HEK293 (cell line): ENCODE results near the gene CXXC4.

Source experiments
- CTCF ChIA-PET: fragments of 350-600 bp; formaldehyde crosslinking; extraction: SDS; loops from one replicate; lab custom pipeline; 2021; ENCODE audit warnings: antibody characterized with exemption; lab: Yijun Ruan, JAX
- POLR2A ChIA-PET: fragments of 300-600 bp; formaldehyde crosslinking; extraction: SDS; loops from one replicate; lab custom pipeline; 2020; ENCODE audit warnings: antibody characterized with exemption, inconsistent platforms; lab: Yijun Ruan, JAX
- H3K27ac ChIP-seq: fragments of 200-500 bp; sonication (Bioruptor generic); 2 replicates; pipeline ENCODE4 v1.5.1; 2014; ENCODE audit warnings: low read depth, low read length, control low read depth, inconsistent platforms; ENCODE audit errors: extremely low read depth
- H3K36me3 ChIP-seq, 2 experiments: fragments of 200-500 bp in 1 of 2; sonication (Bioruptor generic) in 1 of 2; 1 replicate in 1 of 2; 2 replicates in 1 of 2; pipeline ENCODE4 v1.5.1; 2014 to 2017; ENCODE audit warnings: inconsistent platforms in 2 of 2, low read length in 2 of 2; ENCODE audit not compliant: control insufficient read depth in 2 of 2, insufficient read depth in 1 of 2
- H3K4me1 ChIP-seq: fragments of 200-500 bp; sonication (Bioruptor generic); 2 replicates; pipeline ENCODE4 v1.5.1; 2014; ENCODE audit warnings: mild to moderate bottlenecking, low read length, inconsistent platforms; ENCODE audit not compliant: control insufficient read depth, insufficient read depth
- H3K4me3 ChIP-seq: 2 replicates; pipeline ENCODE4 v1.5.1; 2011; ENCODE audit warnings: low read depth, mild to moderate bottlenecking, control low read depth, low read length, moderate library complexity
- H3K9me3 ChIP-seq: fragments of 200-500 bp; sonication (Bioruptor generic); 2 replicates; pipeline ENCODE4 v1.5.1; 2014; ENCODE audit warnings: low read depth, low read length, inconsistent platforms; ENCODE audit not compliant: control insufficient read depth, insufficient read depth
- MYNN ChIP-seq: fragments of 450-650 bp; formaldehyde crosslinking; IDR thresholded peaks from 2 replicates; pipeline ENCODE4 v1.5.1; 2016; ENCODE audit warnings: missing biosample characterization, missing genetic modification characterization, borderline replicate concordance
- PATZ1 ChIP-seq: fragments of 450-650 bp; formaldehyde crosslinking; IDR thresholded peaks from 2 replicates; pipeline ENCODE4 v1.5.1; 2016; ENCODE audit warnings: missing biosample characterization, missing genetic modification characterization
- SALL2 ChIP-seq: fragments of 450-650 bp; formaldehyde crosslinking; IDR thresholded peaks from 2 replicates; pipeline ENCODE4 v1.5.0; 2017; ENCODE audit warnings: missing biosample characterization, mild to moderate bottlenecking, missing genetic modification characterization, borderline replicate concordance
- TSHZ1 ChIP-seq: fragments of 450-650 bp; formaldehyde crosslinking; IDR thresholded peaks from 2 replicates; pipeline ENCODE4 v1.5.1; 2016; ENCODE audit warnings: missing biosample characterization, missing genetic modification characterization, borderline replicate concordance
- ZBTB49 ChIP-seq: fragments of 450-650 bp; formaldehyde crosslinking; IDR thresholded peaks from 2 replicates; pipeline ENCODE4 v1.5.1; 2016; ENCODE audit warnings: missing biosample characterization, missing genetic modification characterization, low read depth
- ZFP69B ChIP-seq: fragments of 450-650 bp; formaldehyde crosslinking; IDR thresholded peaks from 2 replicates; pipeline ENCODE4 v1.5.1; 2016; ENCODE audit warnings: missing biosample characterization, missing genetic modification characterization
- ZNF157 ChIP-seq: fragments of 450-650 bp; formaldehyde crosslinking; IDR thresholded peaks from 2 replicates; pipeline ENCODE4 v1.5.1; 2016; ENCODE audit warnings: missing biosample characterization, missing genetic modification characterization
- ZNF184 ChIP-seq: fragments of 450-650 bp; IDR thresholded peaks from 2 replicates; pipeline ENCODE4 v1.5.1; 2018; ENCODE audit warnings: missing biosample characterization, mild to moderate bottlenecking, missing genetic modification characterization
- ZNF350 ChIP-seq: fragments of 450-650 bp; formaldehyde crosslinking; IDR thresholded peaks from 2 replicates; pipeline ENCODE4 v1.5.0; 2017; ENCODE audit warnings: missing biosample characterization, mild to moderate bottlenecking, missing genetic modification characterization
- ZNF449 ChIP-seq: fragments of 450-650 bp; formaldehyde crosslinking; IDR thresholded peaks from 2 replicates; pipeline ENCODE4 v1.5.1; 2017; ENCODE audit warnings: missing biosample characterization, mild to moderate bottlenecking, missing genetic modification characterization, moderate library complexity
- ZNF501 ChIP-seq: fragments of 450-650 bp; formaldehyde crosslinking; IDR thresholded peaks from 2 replicates; pipeline ENCODE4 v1.5.1; 2016; ENCODE audit warnings: missing biosample characterization, missing genetic modification characterization
- ZNF518A ChIP-seq: fragments of 450-650 bp; formaldehyde crosslinking; conservative IDR thresholded peaks from 2 replicates; pipeline ENCODE4 v1.5.1; 2016; ENCODE audit warnings: low read depth, missing biosample characterization, missing genetic modification characterization
- ZNF530 ChIP-seq: fragments of 450-650 bp; formaldehyde crosslinking; IDR thresholded peaks from 2 replicates; pipeline ENCODE4 v1.5.1; 2016; ENCODE audit warnings: low read depth, missing biosample characterization, missing genetic modification characterization
- ZNF747 ChIP-seq: fragments of 450-650 bp; formaldehyde crosslinking; IDR thresholded peaks from 2 replicates; pipeline ENCODE4 v1.5.1; 2016; ENCODE audit warnings: missing biosample characterization, missing genetic modification characterization

The CXXC4 gene

GRCh38 chr4:104533156-104533555 is 38.5 kb upstream of the CXXC4 start (continued):
- TF ChIP-seq ZNF518A (tag by site-specific recombination) (no peak), ZFP69B (tag by site-specific recombination) (no peak)

GRCh38 chr4:104532677-104533076 is 38.0 kb upstream of the CXXC4 start:
- ChIA-PET CTCF (no interaction called here), POLR2A (no interaction called here)
- no peaks in the 10 kb centered on the region for H3K9me3 ChIP-seq
- no peaks in the 10 kb centered on the region for H3K4me1 ChIP-seq
- no peak overlapping the region for H3K4me3 ChIP-seq
- H3K36me3 ChIP-seq = no peaks in the 10 kb centered on the region
- no peak overlapping the region for H3K27ac ChIP-seq
- TF ChIP-seq ZNF747 (tag by site-specific recombination) (no peak), ZNF501 (no peak), ZNF350 (no peak), TSHZ1 (tag by site-specific recombination) (no peak), ZNF157 (tag by site-specific recombination) (no peak), MYNN (no peak), ZNF530 (no peak), SALL2 (tag by site-specific recombination) (no peak), PATZ1 (no peak), ZNF184 (no peak), ZNF449 (no peak), ZBTB49 (tag by site-specific recombination) (no peak)
- TF ChIP-seq, all 188 proteins: peak for 0
